Loucy (cell line): ENCODE measurements around the gene MX2.

Experiments
- H2AFZ ChIP-seq: fragments of 200-600 bp; sonication (generic); 2 replicates; pipeline ENCODE4 v1.6.0; 2016; ENCODE audit warnings: antibody characterized with exemption, mild to moderate bottlenecking, low read length, moderate library complexity
- H3F3A ChIP-seq: fragments of 200-600 bp; 2 replicates; pipeline ENCODE4 v1.6.0; 2016; ENCODE audit warnings: antibody characterized with exemption, low read depth, mild to moderate bottlenecking
- H3K27me3 ChIP-seq: fragments of 200-600 bp; sonication (generic); 2 replicates; pipeline ENCODE4 v1.6.1; 2014; ENCODE audit warnings: low read length, mild to moderate bottlenecking; ENCODE audit not compliant: insufficient read depth, poor library complexity, severe bottlenecking
- H3K36me3 ChIP-seq: fragments of 200-600 bp; sonication (generic); 2 replicates; pipeline ENCODE4 v1.6.1; 2016; ENCODE audit warnings: low read length; ENCODE audit not compliant: insufficient read depth
- H3K4me1 ChIP-seq: fragments of 200-600 bp; sonication (generic); 2 replicates; pipeline ENCODE4 v1.5.1; 2014; ENCODE audit warnings: low read length, mild to moderate bottlenecking; ENCODE audit not compliant: insufficient read depth, poor library complexity, severe bottlenecking
- H3K4me2 ChIP-seq: fragments of 200-600 bp; sonication (generic); 2 replicates; pipeline ENCODE4 v1.6.0; 2014; ENCODE audit warnings: antibody characterized with exemption, low read length, low read depth, mild to moderate bottlenecking; ENCODE audit not compliant: poor library complexity, severe bottlenecking
- H3K4me3 ChIP-seq: fragments of 200-600 bp; sonication (generic); 2 replicates; pipeline ENCODE4 v1.5.1; 2014; ENCODE audit warnings: low read length, mild to moderate bottlenecking, mixed read lengths; ENCODE audit not compliant: poor library complexity, severe bottlenecking
- H3K79me2 ChIP-seq: fragments of 200-600 bp; sonication (generic); 2 replicates; pipeline ENCODE4 v1.6.1; 2014; ENCODE audit warnings: low read length; ENCODE audit not compliant: insufficient read depth
- H3K9ac ChIP-seq: fragments of 200-600 bp; sonication (generic); 2 replicates; pipeline ENCODE4 v1.6.0; 2014; ENCODE audit warnings: mild to moderate bottlenecking, low read depth, low read length, moderate library complexity; ENCODE audit not compliant: poor library complexity, severe bottlenecking
- H3K9me2 ChIP-seq: fragments of 200-600 bp; sonication (generic); replicated peaks from 2 replicates; pipeline ENCODE4 v1.6.1; 2016; ENCODE audit warnings: low read depth, low read length, mixed read lengths
- H3K9me3 ChIP-seq: fragments of 200-600 bp; sonication (generic); 2 replicates; pipeline ENCODE4 v1.6.1; 2014; ENCODE audit warnings: mild to moderate bottlenecking, antibody characterized with exemption, low read length, low read depth; ENCODE audit not compliant: insufficient read depth
- H4K20me1 ChIP-seq: fragments of 200-600 bp; sonication (generic); 2 replicates; pipeline ENCODE4 v1.6.0; 2014; ENCODE audit warnings: antibody characterized with exemption, low read length, mild to moderate bottlenecking; ENCODE audit not compliant: insufficient read depth, poor library complexity, severe bottlenecking
- CTCF ChIP-seq: fragments of 200-600 bp; sonication (generic); conservative IDR thresholded peaks from 2 replicates; pipeline ENCODE4 v1.5.1; 2014; ENCODE audit warnings: mild to moderate bottlenecking, antibody characterized with exemption, low read length
- EZH2phosphoT487 ChIP-seq: fragments of 200-600 bp; IDR thresholded peaks from 2 replicates; pipeline ENCODE4 v1.6.1; 2018; ENCODE audit warnings: antibody characterized with exemption, mild to moderate bottlenecking, moderate library complexity, borderline replicate concordance

Gene MX2

GRCh38 chr21:41445465-41445862 lies 83.6 kb downstream of the MX2 start:
- H3F3A ChIP-seq, result no peaks in the 10 kb centered on the region
- no peak overlapping the region for H2AFZ ChIP-seq
- no peaks in the 10 kb centered on the region for H3K4me1 ChIP-seq
- no peaks in the 10 kb centered on the region for H3K79me2 ChIP-seq
- no peaks in the 10 kb centered on the region for H3K9me3 ChIP-seq
- H3K4me3 ChIP-seq, result no peak overlapping the region
- no peak for TF ChIP-seq EZH2phosphoT487
- no peaks in the 10 kb centered on the region for H3K27me3 ChIP-seq
- no peaks in the 10 kb centered on the region for H4K20me1 ChIP-seq
- no peaks in the 10 kb centered on the region for H3K36me3 ChIP-seq
- no peak overlapping the region for H3K4me2 ChIP-seq
- H3K9ac ChIP-seq, result no peak overlapping the region
- no peaks in the 10 kb centered on the region for H3K9me2 ChIP-seq

GRCh38 chr21:41446586-41446985 lies 84.8 kb downstream of the MX2 start:
- Histone ChIP-seq H3F3A (no peaks in the 10 kb centered on the region), H3K9me2 (no peaks in the 10 kb centered on the region), H3K27me3 (no peaks in the 10 kb centered on the region), H3K36me3 (no peaks in the 10 kb centered on the region), H3K4me3 (no peak overlapping the region), H2AFZ (no peak overlapping the region), H3K79me2 (no peaks in the 10 kb centered on the region), H4K20me1 (no peaks in the 10 kb centered on the region), H3K4me1 (no peaks in the 10 kb centered on the region), H3K9me3 (no peaks in the 10 kb centered on the region), H3K4me2 (no peak overlapping the region), H3K9ac (no peak overlapping the region)
- TF ChIP-seq EZH2phosphoT487, result no peak
- TF ChIP-seq CTCF, result no peak

GRCh38 chr21:41447356-41447755 lies 85.5 kb downstream of the MX2 start:
- Histone ChIP-seq H2AFZ (no peak overlapping the region), H3K9me3 (no peaks in the 10 kb centered on the region), H3K4me1 (no peaks in the 10 kb centered on the region), H3F3A (no peaks in the 10 kb centered on the region), H3K36me3 (no peaks in the 10 kb centered on the region), H3K4me3 (no peak overlapping the region), H3K9ac (no peak overlapping the region), H4K20me1 (no peaks in the 10 kb centered on the region), H3K79me2 (no peaks in the 10 kb centered on the region), H3K4me2 (no peak overlapping the region), H3K27me3 (no peaks in the 10 kb centered on the region), H3K9me2 (no peaks in the 10 kb centered on the region)
- TF ChIP-seq EZH2phosphoT487, result no peak
- TF ChIP-seq CTCF, result no peak

GRCh38 chr21:41449613-41450012 lies 87.8 kb downstream of the MX2 start:
- Histone ChIP-seq H3K4me2 (no peak overlapping the region), H3K79me2 (no peaks in the 10 kb centered on the region), H2AFZ (no peak overlapping the region), H4K20me1 (no peaks in the 10 kb centered on the region), H3K9me3 (no peaks in the 10 kb centered on the region), H3K9ac (no peak overlapping the region), H3K4me3 (no peak overlapping the region), H3K27me3 (no peaks in the 10 kb centered on the region), H3K36me3 (no peaks in the 10 kb centered on the region), H3K4me1 (no peaks in the 10 kb centered on the region), H3F3A (no peaks in the 10 kb centered on the region), H3K9me2 (no peaks in the 10 kb centered on the region)
- TF ChIP-seq EZH2phosphoT487 (no peak), CTCF (no peak)
